T-helper 1 cell (primary cell): ENCODE data around the gene KIRREL3.

Experiments used
- DNase-seq, 5 donors: peaks; one replicate each; pipeline ENCODE4 v3.0.0-alpha.2; 2012 to 2020

KIRREL3 gene

GRCh38 chr11:126522606-126523005, 478.0 kb downstream of the KIRREL3 start:
- no peak for DNase-seq

GRCh38 chr11:126522152-126522551, 478.4 kb downstream of the KIRREL3 start:
- DNase-seq: no peak

- no peak for DNase-seq
Observed at GRCh38 chr11:126521196-126521595, 479.4 kb downstream of the KIRREL3 start.

GRCh38 chr11:126519764-126520734, 480.5 kb downstream of the KIRREL3 start:
- DNase-seq: no peak

- DNase-seq: no peak
Observed at GRCh38 chr11:126518972-126519690, 481.4 kb downstream of the KIRREL3 start.

- no peak for DNase-seq
Observed at GRCh38 chr11:126518071-126518971, 482.2 kb downstream of the KIRREL3 start.

GRCh38 chr11:126515501-126515900, 485.1 kb downstream of the KIRREL3 start:
- no peak for DNase-seq

GRCh38 chr11:126514061-126514693, 486.4 kb downstream of the KIRREL3 start:
- DNase-seq: no peak

- no peak for DNase-seq
Observed at GRCh38 chr11:126512741-126513715, 487.5 kb downstream of the KIRREL3 start.

- DNase-seq: no peak
Observed at GRCh38 chr11:126512251-126512650, 488.3 kb downstream of the KIRREL3 start.

GRCh38 chr11:126511475-126512115, 489.0 kb downstream of the KIRREL3 start:
- DNase-seq: no peak

GRCh38 chr11:126510621-126511370, 489.8 kb downstream of the KIRREL3 start:
- no peak for DNase-seq

GRCh38 chr11:126507646-126508045, 492.9 kb downstream of the KIRREL3 start:
- DNase-seq: no peak

- no peak for DNase-seq
Observed at GRCh38 chr11:126506789-126507188, 493.8 kb downstream of the KIRREL3 start.

- DNase-seq: no peak
Observed at GRCh38 chr11:126502982-126503381, 497.6 kb downstream of the KIRREL3 start.

- DNase-seq: no peak
Observed at GRCh38 chr11:126502159-126502558, 498.4 kb downstream of the KIRREL3 start.

GRCh38 chr11:126501641-126502040, 498.9 kb downstream of the KIRREL3 start:
- no peak for DNase-seq

- DNase-seq: no peak
Observed at GRCh38 chr11:126500981-126501380, 499.6 kb downstream of the KIRREL3 start.

- DNase-seq: no peak
Observed at GRCh38 chr11:126499131-126499752, 501.3 kb downstream of the KIRREL3 start.
